A549 (cell line): ENCODE measurements around the gene UQCR11.

Experiments
- ATOH8 ChIP-seq: fragments of 250-450 bp; sonication (Bioruptor Pico); IDR thresholded peaks from 2 replicates; pipeline ENCODE4 v1.5.0; 2020; ENCODE audit warnings: low read depth, mild to moderate bottlenecking, moderate library complexity
- CEBPB ChIP-seq, 2 experiments: fragments of >200 bp in 1 of 2; sonication (Bioruptor Twin) in 1 of 2; formaldehyde crosslinking in 1 of 2; IDR thresholded peaks; 2 replicates each; pipeline ENCODE4 v1.6.1; 2012 to 2016
- JUNB ChIP-seq: fragments of >200 bp; sonication (Bioruptor Twin); formaldehyde crosslinking; IDR thresholded peaks from 2 replicates; pipeline ENCODE4 v1.6.1; 2016
- KDM5A ChIP-seq: fragments of 200-600 bp; sonication (generic); IDR thresholded peaks from 2 replicates; pipeline ENCODE4 v1.6.1; 2016; ENCODE audit warnings: antibody characterized with exemption, mild to moderate bottlenecking
- USF2 ChIP-seq: fragments of 450-650 bp; IDR thresholded peaks from 2 replicates; pipeline ENCODE4 v1.6.1; 2014; ENCODE audit warnings: antibody characterized with exemption
- TF ChIP-seq, protein P1 (sequence below): fragments of >200 bp; sonication (Bioruptor Twin); formaldehyde crosslinking; IDR thresholded peaks from 3 replicates; pipeline ENCODE4 v1.5.1; 2016
- TF ChIP-seq, protein P2 (sequence below): IDR thresholded peaks from 2 replicates; pipeline ENCODE4 v1.6.1; 2012

GRCh38 chr19:1592755-1593500 lies 12.3 kb downstream of the UQCR11 start, which contains the start of gene MBD3:
- TF ChIP-seq, protein P1, sequence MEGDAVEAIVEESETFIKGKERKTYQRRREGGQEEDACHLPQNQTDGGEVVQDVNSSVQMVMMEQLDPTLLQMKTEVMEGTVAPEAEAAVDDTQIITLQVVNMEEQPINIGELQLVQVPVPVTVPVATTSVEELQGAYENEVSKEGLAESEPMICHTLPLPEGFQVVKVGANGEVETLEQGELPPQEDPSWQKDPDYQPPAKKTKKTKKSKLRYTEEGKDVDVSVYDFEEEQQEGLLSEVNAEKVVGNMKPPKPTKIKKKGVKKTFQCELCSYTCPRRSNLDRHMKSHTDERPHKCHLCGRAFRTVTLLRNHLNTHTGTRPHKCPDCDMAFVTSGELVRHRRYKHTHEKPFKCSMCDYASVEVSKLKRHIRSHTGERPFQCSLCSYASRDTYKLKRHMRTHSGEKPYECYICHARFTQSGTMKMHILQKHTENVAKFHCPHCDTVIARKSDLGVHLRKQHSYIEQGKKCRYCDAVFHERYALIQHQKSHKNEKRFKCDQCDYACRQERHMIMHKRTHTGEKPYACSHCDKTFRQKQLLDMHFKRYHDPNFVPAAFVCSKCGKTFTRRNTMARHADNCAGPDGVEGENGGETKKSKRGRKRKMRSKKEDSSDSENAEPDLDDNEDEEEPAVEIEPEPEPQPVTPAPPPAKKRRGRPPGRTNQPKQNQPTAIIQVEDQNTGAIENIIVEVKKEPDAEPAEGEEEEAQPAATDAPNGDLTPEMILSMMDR: no peak
- TF ChIP-seq KDM5A (no peak), USF2 (no peak), ATOH8 (no peak), JUNB (no peak), CEBPB (IDR thresholded peaks at IDR 0.05) (no peak)
- TF ChIP-seq, protein P2, sequence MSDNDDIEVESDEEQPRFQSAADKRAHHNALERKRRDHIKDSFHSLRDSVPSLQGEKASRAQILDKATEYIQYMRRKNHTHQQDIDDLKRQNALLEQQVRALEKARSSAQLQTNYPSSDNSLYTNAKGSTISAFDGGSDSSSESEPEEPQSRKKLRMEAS: no peak
